ENCODE results near the gene SLC2A4. TPM values are rescaled to one million over a fixed set of nuclear protein-coding genes. Genes with fewer than 3 reads are reported as not detected.

SLC2A4 gene
- total RNA-seq, 1 donor: under 0.01 TPM

Small RNA genes lying within 50 kb of the gene (small RNA-seq; reads per million reads assigned to genes)
- gene AC026954.2 (not detected), gene RF00019 (not detected)

Other genes starting within 250 kb of the SLC2A4 start
- 0.37 and 0.39 TPM in 2 replicates for gene SLC16A13, start 245.7 kb upstream of the SLC2A4 start, total RNA-seq
- gene SLC16A11, start 237.6 kb upstream of the SLC2A4 start, total RNA-seq: 0.20 TPM in 1 of 2 replicates, not detected in the other
- gene CLEC10A, start 201.5 kb upstream of the SLC2A4 start, total RNA-seq: not detected in 2 replicates
- not detected in 2 replicates for gene ASGR2, start 166.9 kb upstream of the SLC2A4 start, total RNA-seq
- under 0.01 and 0.39 TPM in 2 replicates for gene ASGR1, start 102.3 kb upstream of the SLC2A4 start, total RNA-seq
- 7.3 and 11.9 TPM in 2 replicates for gene DLG4, start 61.9 kb upstream of the SLC2A4 start, total RNA-seq
- 194 and 236 TPM in 2 replicates for gene ACADVL, start 61.8 kb upstream of the SLC2A4 start, total RNA-seq
- 63.9 and 93.2 TPM in 2 replicates for gene DVL2, start 47.2 kb upstream of the SLC2A4 start, total RNA-seq
- 36.6 and 37.1 TPM in 2 replicates for gene PHF23, start 42.3 kb upstream of the SLC2A4 start, total RNA-seq
- 110 and 194 TPM in 2 replicates for gene GABARAP, start 39.3 kb upstream of the SLC2A4 start, total RNA-seq
- gene CTDNEP1, start 30.0 kb upstream of the SLC2A4 start, total RNA-seq: 28.7 and 40.1 TPM in 2 replicates
- gene ELP5, start 29.5 kb upstream of the SLC2A4 start, total RNA-seq: 28.9 and 31.2 TPM in 2 replicates
- gene CLDN7, start 19.2 kb upstream of the SLC2A4 start, total RNA-seq: 0.98 and 2.9 TPM in 2 replicates
- not detected in 2 replicates for gene YBX2, start 12.9 kb downstream of the SLC2A4 start, total RNA-seq
- gene EIF5A, start 25.9 kb downstream of the SLC2A4 start, total RNA-seq: 909 and 1,080 TPM in 2 replicates
- gene GPS2, start 33.6 kb downstream of the SLC2A4 start, total RNA-seq: 39.9 and 46.7 TPM in 2 replicates
- 14.7 and 21.7 TPM in 2 replicates for gene NEURL4, start 47.6 kb downstream of the SLC2A4 start, total RNA-seq
- gene ACAP1, start 54.8 kb downstream of the SLC2A4 start, total RNA-seq: 0.20 and 2.2 TPM in 2 replicates
- gene KCTD11, start 70.4 kb downstream of the SLC2A4 start, total RNA-seq: 2.6 and 4.1 TPM in 2 replicates
- gene TMEM95, start 73.4 kb downstream of the SLC2A4 start, total RNA-seq: not detected in 2 replicates
- 0.20 TPM in 1 of 2 replicates, not detected in the other for gene TNK1, start 99.4 kb downstream of the SLC2A4 start, total RNA-seq
- gene PLSCR3, start 112.8 kb downstream of the SLC2A4 start, total RNA-seq: 22.8 and 26.8 TPM in 2 replicates
- 103 and 132 TPM in 2 replicates for gene TMEM256, start 122.4 kb downstream of the SLC2A4 start, total RNA-seq
- 2.9 and 4.4 TPM in 2 replicates for gene NLGN2, start 126.1 kb downstream of the SLC2A4 start, total RNA-seq
- not detected in 2 replicates for gene SPEM1, start 138.6 kb downstream of the SLC2A4 start, total RNA-seq
- gene SPEM2, start 143.9 kb downstream of the SLC2A4 start, total RNA-seq: not detected in 2 replicates
- not detected in 2 replicates for gene SPEM3, start 147.1 kb downstream of the SLC2A4 start, total RNA-seq
- gene TMEM102, start 153.7 kb downstream of the SLC2A4 start, total RNA-seq: 0.98 and 1.1 TPM in 2 replicates
- under 0.01 and 0.37 TPM in 2 replicates for gene FGF11, start 157.8 kb downstream of the SLC2A4 start, total RNA-seq
- gene CHRNB1, start 163.3 kb downstream of the SLC2A4 start, total RNA-seq: 2.0 and 3.7 TPM in 2 replicates
- 19.1 and 19.5 TPM in 2 replicates for gene ZBTB4, start 197.9 kb downstream of the SLC2A4 start, total RNA-seq
- not detected in 2 replicates for gene SLC35G6, start 199.7 kb downstream of the SLC2A4 start, total RNA-seq
- gene POLR2A, start 202.6 kb downstream of the SLC2A4 start, total RNA-seq: 81.9 and 112 TPM in 2 replicates